Fibroblast of lung (primary cell): ENCODE data around the gene PODXL2. TPM values are rescaled to one million over a fixed set of nuclear protein-coding genes. Genes with fewer than 3 reads are reported as not detected.

Experiments
- DNase-seq, 2 donors: peaks; one replicate each; pipeline versions ENCODE4 v3.0.0 to v3.0.0-alpha.2; 2010; ENCODE audit warnings: low read depth in 2 of 2
- H2AFZ ChIP-seq: 2 replicates; pipeline ENCODE4 v1.5.1; 2012; ENCODE audit warnings: low read length, control low read depth, inconsistent platforms
- H3K27ac ChIP-seq: 2 replicates; pipeline ENCODE4 v1.5.1; 2011; ENCODE audit warnings: low read length, control low read depth; ENCODE audit not compliant: insufficient read depth
- H3K27me3 ChIP-seq: 2 replicates; pipeline ENCODE4 v1.5.1; 2011; ENCODE audit warnings: mild to moderate bottlenecking, low read length; ENCODE audit not compliant: control insufficient read depth, insufficient read depth
- H3K36me3 ChIP-seq: 2 replicates; pipeline ENCODE4 v1.5.1; 2011; ENCODE audit warnings: low read length; ENCODE audit not compliant: control insufficient read depth, insufficient read depth
- H3K4me1 ChIP-seq: 2 replicates; pipeline ENCODE4 v1.5.1; 2011; ENCODE audit warnings: low read length; ENCODE audit not compliant: control insufficient read depth, insufficient read depth; ENCODE audit errors: extremely low read depth
- H3K4me2 ChIP-seq: 2 replicates; pipeline ENCODE4 v1.5.1; 2011; ENCODE audit warnings: low read length, control low read depth; ENCODE audit not compliant: insufficient read depth; ENCODE audit errors: extremely low read depth
- H3K4me3 ChIP-seq, 4 experiments: fragments of 200-600 bp in 1 of 4; sonication (generic) in 1 of 4; replicated peaks in 1 of 4; 2 replicates each; pipeline ENCODE4 v1.5.1; 2011 to 2016; ENCODE audit warnings: low read length in 4 of 4, low read depth in 3 of 4, mild to moderate bottlenecking in 3 of 4, control low read depth in 2 of 4, inconsistent platforms in 1 of 4, mixed read lengths in 1 of 4; ENCODE audit not compliant: insufficient read depth in 1 of 4; ENCODE audit errors: control extremely low read depth in 1 of 4
- H3K79me2 ChIP-seq: 2 replicates; pipeline ENCODE4 v1.5.1; 2012; ENCODE audit warnings: mild to moderate bottlenecking, low read length, inconsistent platforms; ENCODE audit not compliant: control insufficient read depth, insufficient read depth
- H3K9ac ChIP-seq: 2 replicates; pipeline ENCODE4 v1.5.1; 2011; ENCODE audit warnings: mild to moderate bottlenecking, low read length, control low read depth; ENCODE audit not compliant: insufficient read depth
- H3K9me3 ChIP-seq: 2 replicates; pipeline ENCODE4 v1.5.1; 2012; ENCODE audit warnings: low read depth, low read length; ENCODE audit not compliant: control insufficient read depth, insufficient read depth
- H4K20me1 ChIP-seq: 2 replicates; pipeline ENCODE4 v1.5.1; 2011; ENCODE audit warnings: low read length; ENCODE audit not compliant: control insufficient read depth, insufficient read depth; ENCODE audit errors: extremely low read depth
- CTCF ChIP-seq, 2 donors: IDR thresholded peaks in 1 of 2; conservative IDR thresholded peaks in 1 of 2; 1 replicate in 1 of 2; 2 replicates in 1 of 2; pipeline ENCODE4 v1.5.1; 2011 to 2012; ENCODE audit warnings: low read length in 2 of 2, control low read depth in 1 of 2, inconsistent platforms in 1 of 2, low read depth in 1 of 2, mild to moderate bottlenecking in 1 of 2
- EZH2 ChIP-seq: IDR thresholded peaks from 2 replicates; pipeline ENCODE4 v1.5.1; 2012; ENCODE audit warnings: low read length, control low read depth, mild to moderate bottlenecking; ENCODE audit errors: missing control alignments
- polyA plus RNA-seq, 2 donors: library from polyadenylated mRNA; depleted of rRNA in 1 of 2; stranded (reverse) in 1 of 2; unstranded in 1 of 2; fragments of >200 nt; gene quantifications; 2 replicates each; pipeline ENCODE4 v1.2.1, GENCODE V29; 2011 to 2012; ENCODE audit warnings: missing spikeins in 1 of 2
- total RNA-seq: library from RNA; depleted of rRNA; stranded (reverse); fragments of >200 nt; gene quantifications from 2 replicates; pipeline ENCODE4 v1.2.1, GENCODE V29; 2014

The PODXL2 gene
- total and polyA plus RNA-seq, 2 donors (not counting 1 experiment from before 2014, with no cell fraction given), result 0.50 to 0.98 TPM

- TF ChIP-seq CTCF (conservative IDR thresholded peaks at IDR 0.05 in 1 of 2, IDR thresholded peaks at IDR 0.05 in 1 of 2; ENCODE audit: low read depth in 1 of 2, low read length in 2 of 2) (no peak), EZH2 (no peak)
- peak; percentile 50 to 81 for DNase-seq
- no peaks in the 10 kb centered on the region for H4K20me1 ChIP-seq
- no peaks in the 10 kb centered on the region for H3K27me3 ChIP-seq
- H3K4me1 ChIP-seq, result peaks cover 17% of the 10 kb centered on the region
- peaks cover 56% of the 10 kb centered on the region for H3K79me2 ChIP-seq
- no peaks in the 10 kb centered on the region for H3K36me3 ChIP-seq
- H2AFZ ChIP-seq, result no peak overlapping the region
- H3K4me2 ChIP-seq, result peak overlapping the region; percentile 97
- peak overlapping the region; percentile 94 for H3K9ac ChIP-seq
- peak overlapping the region; percentile 76 to 88 (median 82) for H3K4me3 ChIP-seq
- no peaks in the 10 kb centered on the region for H3K9me3 ChIP-seq
- H3K27ac ChIP-seq, result peak overlapping the region; percentile 78
These were observed 40.0 kb upstream of the PODXL2 start for GRCh38 chr3:127588806-127589577.

GRCh38 chr3:127589600-127590281, 39.2 kb upstream of the PODXL2 start:
- Histone ChIP-seq H4K20me1 (no peaks in the 10 kb centered on the region), H3K27ac (peak overlapping the region; percentile 78), H3K4me2 (peak overlapping the region; percentile 97), H2AFZ (no peak overlapping the region), H3K9me3 (no peaks in the 10 kb centered on the region), H3K36me3 (no peaks in the 10 kb centered on the region), H3K4me1 (peaks cover 17% of the 10 kb centered on the region), H3K4me3 (peak overlapping the region; percentile 76 to 88 (median 82)), H3K79me2 (peaks cover 50% of the 10 kb centered on the region), H3K9ac (peak overlapping the region; percentile 94), H3K27me3 (no peaks in the 10 kb centered on the region)
- no peak for TF ChIP-seq EZH2
- DNase-seq, result no peak

GRCh38 chr3:127590282-127590592, 38.7 kb upstream of the PODXL2 start:
- no peak overlapping the region for H3K4me2 ChIP-seq
- peaks cover 17% of the 10 kb centered on the region for H3K4me1 ChIP-seq
- no peaks in the 10 kb centered on the region for H3K27me3 ChIP-seq
- peaks cover 45% of the 10 kb centered on the region for H3K79me2 ChIP-seq
- H3K36me3 ChIP-seq, result no peaks in the 10 kb centered on the region
- H2AFZ ChIP-seq, result peak overlapping the region; percentile 67
- peak overlapping the region; percentile 62 to 88 (median 82) for H3K4me3 ChIP-seq
- peak overlapping the region; percentile 78 for H3K27ac ChIP-seq
- H3K9me3 ChIP-seq, result no peaks in the 10 kb centered on the region
- H4K20me1 ChIP-seq, result no peaks in the 10 kb centered on the region
- H3K9ac ChIP-seq, result peak overlapping the region; percentile 94
- DNase-seq, result no peak
- TF ChIP-seq EZH2, result no peak
- TF ChIP-seq CTCF (conservative IDR thresholded peaks at IDR 0.05 in 1 of 2, IDR thresholded peaks at IDR 0.05 in 1 of 2; ENCODE audit: low read depth in 1 of 2, low read length in 2 of 2), result no peak
